MCF 10A (cell line): Measurements from ENCODE around the gene RAPGEF1. TPM values are rescaled to one million over a fixed set of nuclear protein-coding genes. Genes with fewer than 3 reads are reported as not detected.

Experiments used
- BruUV-seq: library from RNA; stranded (reverse); fragments of 400-500 nt; replicated peaks from 2 replicates; lab custom pipeline; 2021; lab: Mats Ljungman, UMichigan
- CTCF ChIA-PET: fragments of 300-600 bp; sonication (Branson Sonifier 250); formaldehyde crosslinking; extraction: SDS; loops from one replicate; lab custom pipeline; 2021; ENCODE audit warnings: antibody characterized with exemption, inconsistent platforms; lab: Yijun Ruan, JAX
- POLR2A ChIA-PET: fragments of 300-600, 350-650 bp; sonication (Branson Sonifier 250); formaldehyde crosslinking; extraction: SDS; loops from one replicate; lab custom pipeline; 2020; ENCODE audit warnings: antibody characterized with exemption, inconsistent platforms; lab: Yijun Ruan, JAX
- DNase-seq: peaks from one replicate; pipeline ENCODE4 v3.0.0-alpha.2; 2018; ENCODE audit not compliant: unreplicated experiment
- H3K27ac Mint-ChIP-seq: one replicate; pipeline ENCODE4 v1.8.0; 2022; ENCODE audit warnings: mild to moderate bottlenecking, low read depth, mixed read lengths; ENCODE audit not compliant: unreplicated experiment
- H3K27me3 Mint-ChIP-seq: one replicate; pipeline ENCODE4 v1.8.0; 2022; ENCODE audit warnings: mixed read lengths; ENCODE audit not compliant: insufficient read depth, unreplicated experiment
- H3K36me3 Mint-ChIP-seq: one replicate; pipeline ENCODE4 v1.8.0; 2022; ENCODE audit warnings: mild to moderate bottlenecking, moderate library complexity, mixed read lengths; ENCODE audit not compliant: insufficient read depth, unreplicated experiment
- H3K4me1 Mint-ChIP-seq: one replicate; pipeline ENCODE4 v1.8.0; 2022; ENCODE audit warnings: mixed read lengths; ENCODE audit not compliant: insufficient read depth, unreplicated experiment
- H3K4me3 Mint-ChIP-seq: one replicate; pipeline ENCODE4 v1.8.0; 2022; ENCODE audit warnings: mild to moderate bottlenecking, moderate library complexity, mixed read lengths; ENCODE audit not compliant: unreplicated experiment
- H3K9me3 Mint-ChIP-seq: one replicate; pipeline ENCODE4 v1.8.0; 2022; ENCODE audit warnings: mixed read lengths; ENCODE audit not compliant: unreplicated experiment
- CTCF ChIP-seq: fragments of 200-600 bp; IDR thresholded peaks from one replicate; pipeline ENCODE4 v1.8.0; 2022; ENCODE audit warnings: antibody characterized with exemption, mild to moderate bottlenecking; ENCODE audit not compliant: unreplicated experiment
- intact Hi-C: fragments of 100-400 bp; cut with micrococcal nuclease; formaldehyde crosslinking; loops from 2 replicates; pipeline ENCODE4 v1.14.1; 2022
- total RNA-seq: library from RNA; stranded (reverse); gene quantifications from 2 replicates; pipeline ENCODE4 v1.2.3, GENCODE V29; 2022

The RAPGEF1 gene
- total RNA-seq, 1 experiment from 2014 or later: 55.4 TPM

- peaks cover 44% of the 10 kb centered on the region for H3K4me1 Mint-ChIP-seq
- H3K4me3 Mint-ChIP-seq: peak overlapping the region; percentile 47
- ChIA-PET POLR2A (interaction anchor here (0.6 to 4.8 kb wide), 23 partner anchors 10 to 306 kb away, joined by 3 to 72 read pairs (median 19); partner anchors contain the start of gene RAPGEF1), CTCF (interaction anchor here (0.6 to 3.0 kb wide), 21 partner anchors 10 to 99 kb away, joined by 3 to 12 read pairs (median 4); no protein-coding TSS in a partner anchor)
- no peaks in the 10 kb centered on the region for H3K27me3 Mint-ChIP-seq
- intact Hi-C loops: no loop called here
- peak; percentile 96 for DNase-seq
- BruUV-seq: no TSS peak
- TF ChIP-seq CTCF: no peak
- H3K27ac Mint-ChIP-seq: peak overlapping the region; percentile 90
- peaks cover 5% of the 10 kb centered on the region for H3K36me3 Mint-ChIP-seq
- no peaks in the 10 kb centered on the region for H3K9me3 Mint-ChIP-seq
Measured at GRCh38 chr9:131678499-131679111, 61.3 kb downstream of the RAPGEF1 start.

- Mint-ChIP-seq H3K27ac (peak overlapping the region; percentile 90), H3K9me3 (no peaks in the 10 kb centered on the region), H3K27me3 (no peaks in the 10 kb centered on the region), H3K36me3 (peaks cover 5% of the 10 kb centered on the region), H3K4me1 (peaks cover 44% of the 10 kb centered on the region), H3K4me3 (peak overlapping the region; percentile 42)
- intact Hi-C loops: loop anchor here (1.0 kb wide), 1 partner anchor 27 kb away; no protein-coding TSS in a partner anchor
- CTCF ChIA-PET: interaction anchor here (0.6 to 3.0 kb wide), 20 partner anchors 9 to 86 kb away, joined by 3 to 12 read pairs (median 4); no protein-coding TSS in a partner anchor
- POLR2A ChIA-PET: interaction anchor here (0.7 to 4.8 kb wide), 25 partner anchors 10 to 556 kb away, joined by 3 to 72 read pairs (median 19); partner anchors contain the start of gene RAPGEF1
- peak; percentile 52 for DNase-seq
- no peak for TF ChIP-seq CTCF
- no TSS peak for BruUV-seq
Measured at GRCh38 chr9:131677444-131678180, 62.3 kb downstream of the RAPGEF1 start.

- BruUV-seq: no TSS peak
- DNase-seq: peak; percentile 17
- CTCF ChIA-PET: interaction anchor here (0.8 to 3.0 kb wide), 12 partner anchors 12 to 85 kb away, joined by 3 to 12 read pairs (median 6); no protein-coding TSS in a partner anchor
- TF ChIP-seq CTCF: no peak
- POLR2A ChIA-PET: interaction anchor here (0.7 to 4.8 kb wide), 21 partner anchors 10 to 555 kb away, joined by 3 to 72 read pairs (median 21); partner anchors contain the start of gene RAPGEF1
- Mint-ChIP-seq H3K36me3 (peaks cover 5% of the 10 kb centered on the region), H3K27ac (peak overlapping the region; percentile 90), H3K9me3 (no peaks in the 10 kb centered on the region), H3K27me3 (no peaks in the 10 kb centered on the region), H3K4me1 (peaks cover 44% of the 10 kb centered on the region), H3K4me3 (peak overlapping the region; percentile 42)
- intact Hi-C loops: loop anchor here (1.0 kb wide), 1 partner anchor 27 kb away; no protein-coding TSS in a partner anchor
Measured at GRCh38 chr9:131677049-131677443, 62.8 kb downstream of the RAPGEF1 start.
